HG02759 (cell line): ENCODE results near the gene FAR1.
A peak's percentile ranks its signal among the peaks of the same experiment; 100 is the strongest.
"Not testable (repeated sequence)": the region's sequence is repeated elsewhere in the genome, so short reads cannot be mapped to it uniquely, and the experiment has no call there.

Experiments used
- ATAC-seq: cut with Tn5 transposase; IDR thresholded peaks from one replicate; pipeline ENCODE4 v1.9.1; 2021; ENCODE audit warnings: mild to moderate bottlenecking, moderate library complexity; ENCODE audit not compliant: unreplicated experiment

The FAR1 gene

GRCh38 chr11:13702071-13702470, 33.6 kb downstream of the FAR1 start:
- no peak for ATAC-seq

- no peak for ATAC-seq
Measured at GRCh38 chr11:13705710-13706109, 37.2 kb downstream of the FAR1 start.

- ATAC-seq, result peak; percentile 58
Measured at GRCh38 chr11:13713982-13714381, 45.5 kb downstream of the FAR1 start.

- no peak for ATAC-seq
Measured at GRCh38 chr11:13717331-13717730, 48.9 kb downstream of the FAR1 start.

GRCh38 chr11:13718394-13718793, 49.9 kb downstream of the FAR1 start:
- no peak for ATAC-seq

GRCh38 chr11:13720940-13721339, 52.5 kb downstream of the FAR1 start:
- ATAC-seq, result no peak

GRCh38 chr11:13721760-13722159, 53.3 kb downstream of the FAR1 start:
- ATAC-seq, result no peak

GRCh38 chr11:13726456-13726855, 58.0 kb downstream of the FAR1 start:
- ATAC-seq, result no peak

- ATAC-seq, result no peak
Measured at GRCh38 chr11:13728076-13728475, 59.6 kb downstream of the FAR1 start.

- no peak for ATAC-seq
Measured at GRCh38 chr11:13734530-13734929, 66.1 kb downstream of the FAR1 start.

- ATAC-seq, result no peak
Measured at GRCh38 chr11:13745165-13745564, 76.7 kb downstream of the FAR1 start.

GRCh38 chr11:13753316-13753715, 84.8 kb downstream of the FAR1 start:
- ATAC-seq, result not testable (repeated sequence)

- ATAC-seq, result no peak
Measured at GRCh38 chr11:13759050-13759449, 90.6 kb downstream of the FAR1 start.

- no peak for ATAC-seq
Measured at GRCh38 chr11:13760115-13760514, 91.6 kb downstream of the FAR1 start.

GRCh38 chr11:13761250-13761649, 92.8 kb downstream of the FAR1 start:
- ATAC-seq, result no peak

GRCh38 chr11:13761716-13762115, 93.2 kb downstream of the FAR1 start:
- ATAC-seq, result no peak

GRCh38 chr11:13762718-13763117, 94.2 kb downstream of the FAR1 start:
- ATAC-seq, result no peak

GRCh38 chr11:13763341-13763740, 94.9 kb downstream of the FAR1 start:
- ATAC-seq, result no peak

GRCh38 chr11:13765886-13766285, 97.4 kb downstream of the FAR1 start:
- no peak for ATAC-seq

GRCh38 chr11:13767471-13767870, 99.0 kb downstream of the FAR1 start:
- ATAC-seq, result no peak

GRCh38 chr11:13769188-13769587, 100.7 kb downstream of the FAR1 start:
- ATAC-seq, result no peak

GRCh38 chr11:13771151-13771550, 102.7 kb downstream of the FAR1 start:
- ATAC-seq, result no peak

- peak; percentile 54 for ATAC-seq
Measured at GRCh38 chr11:13772223-13773046, 104.0 kb downstream of the FAR1 start.
